ENCODE data around the gene EFNA3. TPM values are rescaled to one million over a fixed set of nuclear protein-coding genes. Genes with fewer than 3 reads are reported as not detected.

EFNA3 gene
- total RNA-seq, 4 donors from 2014 or later = 0.44 to 3.7 (median 1.7) TPM; not detected in 1

- TF ChIP-seq CTCF (IDR thresholded peaks at IDR 0.05; ENCODE audit: low read depth) = no peak
These were observed 32.2 kb downstream of the EFNA3 start for GRCh38 chr1:155110826-155111225.

GRCh38 chr1:155113450-155113980, 34.9 kb downstream of the EFNA3 start:
- no peak for TF ChIP-seq CTCF (IDR thresholded peaks at IDR 0.05; ENCODE audit: low read depth)

- TF ChIP-seq CTCF (IDR thresholded peaks at IDR 0.05; ENCODE audit: low read depth) = no peak
These were observed 37.6 kb downstream of the EFNA3 start for GRCh38 chr1:155116113-155116764.

- TF ChIP-seq CTCF (IDR thresholded peaks at IDR 0.05; ENCODE audit: low read depth) = no peak
These were observed 39.0 kb downstream of the EFNA3 start for GRCh38 chr1:155117610-155118009.

- no peak for TF ChIP-seq CTCF (IDR thresholded peaks at IDR 0.05; ENCODE audit: low read depth)
These were observed 41.6 kb downstream of the EFNA3 start for GRCh38 chr1:155120253-155120652.

GRCh38 chr1:155121249-155121648, 42.6 kb downstream of the EFNA3 start:
- TF ChIP-seq CTCF (IDR thresholded peaks at IDR 0.05; ENCODE audit: low read depth) = no peak

GRCh38 chr1:155122308-155122707, 43.7 kb downstream of the EFNA3 start:
- TF ChIP-seq CTCF (IDR thresholded peaks at IDR 0.05; ENCODE audit: low read depth) = no peak

All from subcutaneous adipose tissue (tissue), 4 donors.